Retina (tissue), 1 donor: ENCODE results near the gene PAFAH1B2.
A peak's percentile ranks its signal among the peaks of the same experiment; 100 is the strongest.
"Not testable (repeated sequence)": the region's sequence is repeated elsewhere in the genome, so short reads cannot be mapped to it uniquely, and the experiment has no call there.

Source experiments
- DNase-seq: peaks from one replicate; pipeline ENCODE4 v3.0.0-alpha.2; 2016

Gene PAFAH1B2

GRCh38 chr11:117176186-117176585 is 32.1 kb downstream of the PAFAH1B2 start:
- DNase-seq, result no peak

- no peak for DNase-seq
Observed at GRCh38 chr11:117177534-117178209, 33.6 kb downstream of the PAFAH1B2 start.

- peak; percentile 97 for DNase-seq
Observed at GRCh38 chr11:117178210-117179034, 34.3 kb downstream of the PAFAH1B2 start, which contains the start of gene SIDT2. SIDT2 (plus strand) TSS chr11:117178743; CDS start chr11:117179264, 521 bp downstream.

GRCh38 chr11:117179048-117179999 is 35.2 kb downstream of the PAFAH1B2 start:
- peak; percentile 69 for DNase-seq

GRCh38 chr11:117180020-117180419 is 35.9 kb downstream of the PAFAH1B2 start:
- peak; percentile 24 for DNase-seq

- DNase-seq, result peak; percentile 53
Observed at GRCh38 chr11:117180661-117181585, 36.8 kb downstream of the PAFAH1B2 start.

GRCh38 chr11:117181586-117182550 is 37.8 kb downstream of the PAFAH1B2 start:
- DNase-seq, result no peak

- no peak for DNase-seq
Observed at GRCh38 chr11:117182551-117182935, 38.5 kb downstream of the PAFAH1B2 start.

- not testable (repeated sequence) for DNase-seq
Observed at GRCh38 chr11:117183178-117183577, 39.1 kb downstream of the PAFAH1B2 start.

- DNase-seq, result no peak
Observed at GRCh38 chr11:117183724-117184349, 39.8 kb downstream of the PAFAH1B2 start.

- DNase-seq, result no peak
Observed at GRCh38 chr11:117185736-117186430, 41.8 kb downstream of the PAFAH1B2 start.

- DNase-seq, result no peak
Observed at GRCh38 chr11:117186431-117186761, 42.3 kb downstream of the PAFAH1B2 start.

GRCh38 chr11:117187007-117187406 is 42.9 kb downstream of the PAFAH1B2 start:
- DNase-seq, result no peak

GRCh38 chr11:117187428-117187798 is 43.3 kb downstream of the PAFAH1B2 start:
- DNase-seq, result no peak

GRCh38 chr11:117187799-117188481 is 43.9 kb downstream of the PAFAH1B2 start:
- no peak for DNase-seq

- no peak for DNase-seq
Observed at GRCh38 chr11:117188620-117189081, 44.6 kb downstream of the PAFAH1B2 start.

GRCh38 chr11:117189191-117189940 is 45.3 kb downstream of the PAFAH1B2 start:
- DNase-seq, result no peak

GRCh38 chr11:117189941-117190544 is 46.0 kb downstream of the PAFAH1B2 start:
- DNase-seq, result no peak
